HG02678 (cell line): ENCODE measurements around the gene ARMC12.

Experiments
- ATAC-seq: cut with Tn5 transposase; IDR thresholded peaks from one replicate; pipeline ENCODE4 v1.9.1; 2021; ENCODE audit warnings: mild to moderate bottlenecking, moderate library complexity; ENCODE audit not compliant: unreplicated experiment

The ARMC12 gene

DNA sequence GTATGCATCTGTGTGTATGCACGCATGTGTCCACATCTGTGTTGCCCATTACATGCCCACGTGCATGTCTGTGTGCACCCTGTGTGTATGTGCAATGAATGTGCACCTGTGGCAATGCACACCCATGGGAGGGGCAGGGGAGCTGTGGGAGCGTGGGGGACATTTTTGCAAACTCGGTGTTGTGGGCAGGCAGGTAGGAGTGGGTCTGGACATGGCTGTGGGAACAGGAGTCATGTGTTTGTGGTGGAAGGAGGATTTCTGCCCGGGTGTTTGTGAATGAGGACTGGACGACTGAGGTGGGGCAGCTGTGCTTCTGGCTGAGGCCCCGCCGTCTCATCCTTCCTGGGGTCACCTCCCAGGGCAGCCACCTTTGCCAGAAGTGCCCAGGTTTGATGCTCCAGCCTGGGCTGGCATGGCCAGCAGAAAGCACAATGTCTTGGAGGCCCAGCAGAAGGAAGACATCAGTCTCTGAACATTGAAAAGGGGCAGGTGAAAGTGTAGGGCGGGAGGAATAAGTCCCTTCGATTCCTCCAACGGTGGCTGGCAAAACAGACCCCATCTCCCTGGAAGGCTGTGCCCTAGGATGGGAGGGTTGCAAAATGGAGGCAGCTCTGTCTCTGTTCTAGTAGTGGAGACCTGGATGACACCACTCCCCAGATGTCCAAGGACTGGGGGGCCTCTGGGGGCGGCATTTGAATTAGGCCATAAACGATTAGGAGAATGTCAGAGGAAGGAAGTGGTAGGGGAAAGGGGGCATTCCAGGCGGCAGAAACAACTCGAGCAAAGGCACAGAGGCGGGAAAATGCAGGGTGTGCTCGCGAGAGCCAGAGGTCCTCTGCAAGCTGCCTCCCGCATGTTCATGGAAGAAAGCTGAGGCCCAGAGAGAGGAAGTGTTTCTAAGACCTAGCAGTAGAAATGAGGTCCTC is 19.1 kb upstream of the ARMC12 start:
- ATAC-seq, result no peak

DNA sequence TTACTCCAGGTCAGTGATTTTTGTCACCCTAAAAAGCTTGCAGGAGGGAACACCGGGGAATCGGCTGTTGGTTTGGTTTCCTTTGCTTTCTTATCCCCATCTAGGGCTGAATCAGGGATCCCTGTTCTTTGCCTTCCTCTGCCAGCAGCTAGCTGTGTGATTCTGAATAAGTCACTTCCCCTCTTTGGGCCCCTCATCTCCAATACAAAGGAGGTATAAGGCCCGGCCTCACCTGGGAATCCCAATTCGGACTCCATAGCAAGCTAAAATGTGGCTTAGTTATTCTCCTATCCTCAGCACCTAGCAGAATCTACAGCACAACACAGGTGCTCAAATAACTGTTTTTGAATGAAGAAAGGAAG is 18.5 kb upstream of the ARMC12 start:
- no peak for ATAC-seq

DNA sequence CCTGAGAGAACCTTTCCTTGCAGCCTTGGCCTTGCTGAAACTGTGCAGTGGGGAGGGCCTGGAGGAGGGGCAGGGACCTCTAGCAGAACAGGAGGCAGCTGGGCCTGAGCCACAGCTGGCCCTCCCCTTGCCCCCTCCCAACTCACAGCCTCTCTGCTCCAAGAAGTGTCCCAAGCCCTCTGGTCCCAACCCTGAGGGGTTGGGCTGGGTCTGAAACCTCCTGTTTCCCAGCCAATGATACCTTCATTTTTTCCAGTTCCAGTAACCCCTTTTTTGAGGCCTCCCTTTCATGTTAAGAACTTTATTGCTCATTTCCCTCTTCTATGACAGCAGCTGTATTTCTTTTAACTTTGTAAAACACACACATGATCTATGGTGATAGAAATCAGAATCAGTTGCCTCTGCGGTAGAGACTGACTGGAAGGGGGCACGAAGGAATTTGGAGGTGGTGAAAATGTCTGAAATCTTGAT is 17.9 kb upstream of the ARMC12 start:
- ATAC-seq, result no peak

DNA sequence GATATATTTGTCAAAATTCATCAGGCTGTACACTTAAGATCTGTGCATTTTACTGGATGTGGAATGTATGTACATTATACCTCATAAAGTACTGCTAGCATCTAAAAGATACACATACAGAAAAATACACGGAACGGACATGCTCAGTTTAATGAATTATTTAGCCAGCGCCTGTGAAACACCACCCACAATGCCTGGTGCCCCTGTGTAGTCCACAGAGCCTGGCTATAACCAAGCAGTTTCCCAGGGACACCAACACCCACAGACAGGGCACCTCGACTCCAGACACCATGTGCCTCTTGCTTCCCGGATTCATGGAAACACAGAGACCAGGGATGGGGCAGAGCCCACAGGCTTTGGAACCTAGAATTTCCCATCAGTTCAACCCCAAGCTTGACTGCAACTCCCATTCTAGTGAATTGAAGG is 17.4 kb upstream of the ARMC12 start:
- peak; percentile 10 for ATAC-seq

DNA sequence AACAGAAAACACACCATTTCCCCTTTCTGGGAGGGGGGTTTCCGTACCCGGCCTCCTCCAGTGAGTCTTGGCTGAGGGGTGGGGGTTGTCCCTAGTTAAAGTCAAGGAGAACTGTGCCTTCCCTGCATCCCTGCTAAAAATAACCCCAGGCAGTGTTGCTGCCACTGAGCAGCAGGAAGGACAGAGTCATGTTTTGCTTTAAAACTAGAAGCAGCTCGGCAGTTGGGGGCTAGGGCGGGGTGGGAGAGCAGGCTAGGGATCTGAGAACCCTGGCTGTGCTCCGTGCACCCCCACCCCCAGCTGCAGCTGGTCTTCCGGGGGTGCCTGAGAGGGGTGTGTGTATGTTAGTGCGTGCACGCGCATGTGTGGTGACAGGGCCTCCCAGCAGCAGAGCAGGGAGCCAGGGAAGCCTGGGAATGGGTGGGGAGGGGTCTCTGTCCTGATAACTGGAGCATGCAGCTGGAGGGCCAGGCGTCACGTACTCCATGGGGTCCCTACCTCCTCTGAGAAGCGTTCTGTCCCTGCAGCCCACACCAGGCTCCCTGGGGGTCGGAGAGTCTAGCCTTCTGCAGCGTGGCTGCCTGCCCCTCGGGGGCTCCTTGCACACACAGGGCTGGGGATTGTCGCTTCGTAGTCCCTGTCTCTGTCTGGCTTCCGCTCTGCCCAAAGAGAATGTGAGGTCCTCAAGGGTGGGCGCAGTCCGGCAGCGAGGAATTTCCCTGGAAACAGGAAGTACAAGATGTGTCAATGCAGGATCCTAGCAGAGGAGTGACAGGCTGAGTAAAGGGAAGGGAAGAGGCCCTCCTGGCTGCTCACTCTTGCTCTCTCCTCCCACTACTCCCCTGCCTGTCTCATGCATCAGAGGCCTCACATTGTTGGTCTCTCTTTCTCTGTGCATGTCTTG is 16.8 kb upstream of the ARMC12 start:
- peak; percentile 58 for ATAC-seq

DNA sequence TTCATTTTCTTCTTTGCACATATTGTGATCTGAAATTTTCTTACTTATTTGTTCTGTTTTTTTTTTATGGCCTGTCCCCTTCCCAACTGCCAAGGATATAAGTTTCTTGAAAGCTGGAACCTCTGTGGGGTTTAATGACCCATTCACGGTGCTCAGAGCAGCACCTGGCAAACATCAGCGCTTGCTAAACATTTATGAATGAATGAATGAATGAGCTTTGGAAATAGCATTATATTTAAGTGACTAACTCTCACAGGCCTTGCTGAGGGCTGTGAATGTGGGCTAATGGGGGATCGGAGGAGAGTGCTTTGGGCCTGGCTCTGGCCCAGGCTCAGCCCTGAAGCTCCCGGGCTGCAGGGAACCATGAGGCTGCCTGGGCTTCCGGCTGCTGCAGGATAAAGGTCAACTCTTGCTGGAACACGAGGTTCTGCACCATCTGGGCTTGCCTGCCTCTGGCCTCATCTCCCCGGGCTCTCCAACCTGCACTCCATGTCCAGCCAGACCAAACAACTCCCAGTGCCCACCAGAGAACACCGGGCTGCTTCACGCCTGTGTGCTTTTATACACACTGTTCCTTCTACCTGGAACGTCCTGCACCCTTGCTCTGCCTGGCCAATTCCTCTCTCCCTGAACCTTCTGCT is 14.6 kb upstream of the ARMC12 start:
- ATAC-seq, result no peak

DNA sequence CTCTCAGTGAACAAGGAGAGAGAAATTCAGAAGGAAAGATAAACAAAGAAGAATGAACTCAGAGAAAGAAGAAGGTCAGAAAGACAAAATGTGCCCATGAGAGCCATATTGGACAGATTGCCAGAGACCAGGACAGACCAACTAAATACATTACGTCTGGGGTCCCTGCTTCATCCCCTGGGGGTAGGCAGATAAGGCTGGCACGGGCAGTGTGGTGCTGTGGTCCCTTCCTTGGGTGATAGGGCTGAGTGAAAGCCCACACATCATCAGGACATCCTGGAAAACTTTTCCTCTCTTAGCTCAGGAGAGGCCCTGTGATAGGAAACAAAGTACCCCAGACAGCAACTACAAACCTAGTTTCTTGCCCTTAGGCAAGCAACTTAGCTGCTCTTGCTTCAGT is 13.2 kb upstream of the ARMC12 start:
- no peak for ATAC-seq

DNA sequence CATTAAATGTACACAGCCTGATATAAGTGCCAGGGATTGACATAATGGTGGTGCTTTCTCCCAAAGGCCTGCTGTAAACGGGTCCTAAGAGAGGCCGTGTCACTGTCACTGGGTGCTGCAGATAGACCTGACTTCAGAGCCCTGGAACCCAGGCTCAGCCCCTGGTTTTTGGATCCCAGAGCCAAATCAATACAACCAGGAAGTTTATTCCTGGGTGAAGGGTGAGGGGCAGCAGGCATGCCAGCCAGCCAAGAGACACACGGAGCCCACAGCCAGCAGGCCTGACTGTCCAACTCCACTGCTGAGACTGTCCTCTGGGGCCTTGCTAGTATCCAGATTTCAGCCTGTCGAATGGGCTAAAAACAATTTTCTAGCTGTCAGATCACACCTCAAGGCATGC is 12.8 kb upstream of the ARMC12 start:
- ATAC-seq, result no peak

DNA sequence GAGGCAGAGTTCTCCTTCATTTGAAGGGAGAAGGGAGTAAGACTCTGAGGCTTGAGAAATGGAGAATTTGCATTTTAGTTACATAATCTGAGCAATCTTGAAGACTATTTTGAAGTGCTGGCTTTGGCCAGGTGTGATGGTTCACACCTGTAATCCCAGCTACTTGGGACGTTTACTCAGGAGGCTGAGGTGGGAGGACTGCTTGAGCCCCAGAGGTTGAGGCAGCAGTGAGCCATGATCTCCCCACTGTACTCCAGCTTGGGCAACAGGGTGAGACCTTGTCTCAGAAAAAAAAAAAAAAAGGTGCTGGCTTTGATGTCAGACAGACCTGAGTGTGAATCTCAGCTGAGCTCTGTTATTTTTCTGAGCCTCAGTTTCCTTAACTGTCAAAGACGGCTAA is 12.4 kb upstream of the ARMC12 start:
- no peak for ATAC-seq

DNA sequence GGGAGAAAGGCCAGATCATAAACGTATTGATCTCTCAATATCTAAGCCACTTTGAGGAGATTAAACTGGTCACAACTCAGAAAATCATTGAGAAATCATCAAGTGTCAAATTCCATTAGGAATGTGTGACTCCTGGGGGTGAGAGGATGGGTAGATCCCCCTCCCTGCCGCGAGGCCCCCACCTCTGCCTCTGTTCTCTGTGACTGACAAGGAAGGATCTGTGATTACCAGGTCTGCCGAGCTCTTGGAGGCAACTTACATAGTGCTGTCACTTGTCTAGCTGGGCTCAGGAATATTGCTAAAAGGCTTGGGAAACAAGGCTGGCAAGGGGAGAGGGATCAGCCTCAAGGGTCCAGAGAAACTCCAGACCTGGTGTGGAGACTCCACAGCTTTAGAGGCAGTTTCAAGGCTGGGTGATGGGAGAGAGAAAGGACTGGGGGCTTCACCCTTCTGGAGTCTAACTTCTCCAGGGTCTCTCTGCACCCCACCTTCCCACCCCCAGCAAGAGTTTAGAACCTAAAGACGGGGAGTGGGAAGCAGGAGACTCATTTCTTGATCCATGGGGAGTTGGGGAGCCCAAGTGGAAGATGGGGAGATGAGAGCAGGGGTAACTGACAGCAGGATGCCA is 11.6 kb upstream of the ARMC12 start:
- no peak for ATAC-seq

DNA sequence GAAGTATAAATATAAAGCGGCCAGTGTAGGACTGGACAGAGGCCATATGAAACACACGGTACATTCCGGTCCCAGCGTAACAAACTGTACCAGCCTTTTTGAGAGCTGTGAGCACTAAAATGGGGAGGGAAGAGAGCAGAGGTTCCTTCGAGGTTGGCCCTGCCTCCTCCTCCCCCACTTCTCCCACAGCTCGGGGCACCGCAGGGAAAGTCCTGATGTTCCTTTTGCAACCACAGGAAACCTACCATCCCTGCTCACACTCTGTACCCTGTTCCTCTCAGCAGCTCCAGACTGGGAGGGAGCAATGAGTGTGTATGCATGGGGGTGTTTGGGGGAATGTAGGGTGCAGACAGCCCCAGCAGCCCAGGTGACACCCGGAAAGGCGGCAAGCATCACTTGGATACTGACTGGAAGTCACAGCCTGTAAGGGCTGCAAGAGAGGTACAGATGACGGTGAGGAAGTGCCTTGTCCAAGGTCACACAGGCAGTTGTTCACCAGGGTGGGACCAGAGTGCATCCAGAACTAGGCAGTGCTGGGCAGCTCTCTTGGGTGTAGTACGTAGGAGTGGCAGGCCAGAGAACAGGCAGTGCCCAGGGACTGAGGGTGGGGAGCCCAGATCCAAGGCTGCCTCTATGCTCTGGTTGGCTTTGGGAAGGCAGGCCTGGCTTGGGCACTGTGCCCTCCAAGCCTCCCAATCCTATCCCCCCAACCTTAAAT is 11.0 kb upstream of the ARMC12 start:
- no peak for ATAC-seq

DNA sequence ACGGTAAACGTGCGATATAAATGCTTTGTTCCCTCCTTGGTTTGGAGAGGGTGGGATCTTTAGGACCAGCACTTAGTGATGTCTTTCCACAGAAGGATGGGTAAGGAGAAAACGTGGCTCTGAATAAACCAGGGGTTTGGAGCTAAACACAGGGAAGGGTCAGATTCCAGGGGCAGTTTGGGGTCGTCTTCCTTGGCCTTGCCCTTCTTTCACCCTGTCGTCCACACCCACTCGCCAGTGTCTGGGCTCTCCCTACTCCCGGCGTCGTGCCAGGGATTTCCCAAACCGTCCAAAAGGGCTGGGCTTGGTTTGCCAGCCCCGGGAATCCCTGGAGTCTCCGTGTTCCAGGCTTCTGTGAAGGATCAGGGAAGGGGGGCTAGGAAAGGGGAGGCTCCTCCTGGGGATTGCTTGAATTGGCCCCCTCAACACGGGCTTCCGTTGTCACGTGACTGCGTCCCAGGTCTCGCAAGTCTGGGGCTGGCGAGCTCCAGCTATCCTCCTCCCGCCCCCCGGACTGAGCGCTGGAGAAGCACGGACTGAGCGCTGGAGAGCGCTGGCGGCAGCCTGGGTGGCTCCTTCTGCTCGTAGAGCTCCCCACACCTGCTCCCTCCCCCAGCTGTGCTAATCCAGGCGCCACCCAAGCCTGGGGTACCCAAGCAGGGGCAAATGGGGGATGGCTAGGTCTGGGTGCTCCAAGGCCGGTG is 9.4 kb upstream of the ARMC12 start:
- peak; percentile 18 for ATAC-seq

DNA sequence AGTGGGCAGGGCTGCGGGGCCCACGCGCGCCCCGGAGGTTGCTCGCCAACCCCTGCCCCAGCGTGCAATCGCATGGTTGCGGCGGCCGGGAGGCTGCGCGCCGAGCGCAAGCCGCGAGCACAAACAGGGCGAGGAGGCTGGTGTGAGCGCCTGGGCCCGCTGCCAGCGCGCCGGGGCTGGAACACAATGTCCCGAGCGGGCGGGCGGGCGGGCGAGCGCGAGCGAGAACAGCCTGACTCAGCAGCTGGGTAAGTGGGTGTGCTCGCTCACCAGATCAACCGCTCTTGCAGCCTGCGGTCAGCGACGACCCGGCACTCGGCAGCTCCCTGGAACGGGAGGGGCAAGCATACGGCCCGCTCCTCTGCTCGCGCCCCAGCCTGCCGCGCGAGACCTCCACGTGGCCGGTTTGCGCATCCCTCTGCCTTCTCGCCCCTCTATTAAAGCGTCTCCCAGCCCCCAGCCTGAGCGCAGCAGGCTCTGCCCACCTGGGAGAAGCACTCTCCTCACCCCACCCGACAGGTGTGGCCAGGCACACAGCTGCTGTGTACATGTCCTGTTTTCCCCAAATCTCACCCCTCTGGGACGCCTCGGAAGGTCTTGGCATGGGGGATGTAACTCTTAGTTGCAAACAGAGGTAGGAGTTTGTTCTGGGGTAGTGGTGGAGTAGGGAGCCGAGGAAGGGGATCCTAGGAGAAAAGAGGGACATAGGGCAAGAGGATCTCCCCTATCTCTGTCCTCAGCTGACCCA is 8.7 kb upstream of the ARMC12 start:
- ATAC-seq, result peak; percentile 48

DNA sequence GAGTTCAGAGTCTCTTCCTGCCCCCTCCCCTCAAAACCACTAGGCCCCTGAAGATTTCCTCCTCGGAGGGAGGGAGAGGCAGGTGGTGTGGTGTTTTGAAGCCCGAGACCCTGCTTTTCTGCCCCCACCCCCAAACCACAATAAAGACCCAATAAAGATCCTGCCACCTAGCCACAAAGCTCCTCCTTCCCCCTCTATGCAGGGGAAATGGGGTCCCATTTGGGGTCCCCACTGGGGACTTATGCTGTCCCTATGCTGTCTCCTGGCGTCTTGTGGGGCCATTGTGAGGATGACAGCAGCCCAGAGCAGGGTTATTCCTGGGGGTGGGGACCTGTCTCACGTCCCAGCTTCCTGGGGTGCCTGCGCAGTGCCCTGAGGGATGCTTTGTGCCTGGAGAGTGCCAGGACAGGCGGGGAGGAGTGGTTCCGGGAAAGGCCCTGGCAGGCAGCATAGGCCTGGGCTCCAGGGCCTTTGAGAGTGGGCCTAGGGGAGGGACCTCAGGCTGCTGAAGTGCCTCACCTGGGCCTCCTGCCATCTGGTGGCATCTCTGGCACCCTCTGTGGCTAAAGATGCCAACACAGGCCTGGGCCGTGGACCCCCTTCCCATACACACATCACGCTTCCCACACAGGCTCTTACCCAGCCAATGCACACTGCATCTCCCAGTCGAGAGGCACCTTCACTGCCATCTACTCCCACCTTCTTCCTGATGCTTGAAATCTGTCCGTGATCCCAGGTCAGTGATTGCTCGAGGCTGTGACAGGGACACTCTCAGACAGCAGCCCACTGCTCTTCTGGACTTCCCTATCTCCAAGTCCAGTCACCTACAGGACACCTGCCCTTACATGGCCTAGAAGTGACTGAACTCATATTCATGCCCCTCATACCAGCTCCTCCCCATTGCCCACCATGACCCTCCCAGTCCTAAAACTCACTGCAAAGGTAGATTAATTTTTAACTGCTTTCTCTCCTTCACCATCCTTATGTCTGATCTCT is 7.9 kb upstream of the ARMC12 start:
- no peak for ATAC-seq

DNA sequence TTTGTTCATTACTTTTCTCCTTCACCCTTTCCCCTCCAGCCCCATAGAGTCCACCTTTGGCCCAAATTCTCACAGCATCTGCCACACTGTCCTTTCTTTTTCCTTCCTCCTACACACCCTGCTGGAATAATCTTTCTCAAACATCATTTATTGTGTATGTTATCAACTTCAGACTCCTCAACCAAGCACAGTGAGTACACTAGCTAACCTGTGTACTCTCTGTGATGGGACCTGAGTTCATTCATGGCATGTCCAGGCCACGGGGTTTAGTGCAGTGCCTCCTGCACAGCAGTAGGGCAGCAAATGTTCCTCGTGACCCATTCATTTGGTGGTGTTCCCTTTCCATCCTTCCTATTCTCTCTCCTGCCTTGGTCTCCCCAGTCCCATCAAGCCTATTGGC is 7.1 kb upstream of the ARMC12 start:
- no peak for ATAC-seq

DNA sequence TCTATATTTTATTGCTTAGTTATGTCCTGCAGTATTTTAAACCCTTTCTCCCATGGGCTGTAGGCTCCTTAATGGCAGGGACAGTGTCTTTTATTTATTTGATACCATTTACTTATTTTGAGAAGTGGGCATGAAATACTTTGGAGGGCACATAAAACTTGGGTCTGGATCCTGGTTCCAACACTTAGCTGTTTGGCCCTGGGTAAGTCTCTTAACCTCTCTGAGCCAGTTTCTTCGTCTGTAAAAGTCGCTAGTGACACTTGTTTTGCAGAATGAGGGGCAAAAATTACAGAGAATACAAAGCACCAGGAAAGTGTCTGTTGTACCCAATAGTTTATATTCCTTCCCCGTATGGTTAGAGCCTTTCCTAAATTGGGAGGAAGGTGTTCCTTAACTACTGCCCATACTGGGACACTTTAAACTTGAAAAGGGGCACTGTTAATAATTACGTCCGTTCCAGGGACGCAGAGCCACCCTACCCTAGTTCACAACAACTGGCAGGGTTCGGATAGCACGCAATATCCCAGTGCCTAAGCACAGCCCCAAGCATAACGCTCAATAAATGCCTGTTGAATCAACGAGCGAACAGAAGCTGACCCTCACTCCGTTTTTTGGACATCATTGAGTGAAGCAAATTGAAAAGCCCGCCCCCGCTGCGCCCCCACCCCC is 6.0 kb upstream of the ARMC12 start:
- no peak for ATAC-seq

DNA sequence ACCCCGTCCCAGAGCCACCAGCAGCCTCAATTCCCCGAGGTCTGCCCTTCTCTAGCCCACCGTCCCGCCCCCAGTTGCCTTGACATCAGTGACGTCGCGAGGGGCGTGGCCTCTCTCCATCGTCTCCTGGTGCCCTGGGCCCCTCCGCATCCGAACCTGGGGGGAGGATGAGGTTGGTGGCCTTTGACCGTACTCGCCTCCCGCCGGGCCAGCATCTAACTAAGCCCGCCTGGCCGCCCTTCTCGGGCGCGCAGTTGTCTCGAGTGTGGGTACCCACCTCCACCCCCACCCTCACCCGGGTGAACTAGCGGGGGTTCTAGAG is 5.5 kb upstream of the ARMC12 start:
- ATAC-seq, result peak; percentile 49
